AG04450 (cell line): Measurements from ENCODE around the gene HLA-DOB. TPM values are rescaled to one million over a fixed set of nuclear protein-coding genes. Genes with fewer than 3 reads are reported as not detected.

ENCODE experiments used
- CTCF ChIA-PET: fragments of 300-600, 350-600 bp; formaldehyde crosslinking; extraction: SDS; loops from one replicate; lab custom pipeline; 2022; ENCODE audit warnings: antibody characterized with exemption, inconsistent platforms; lab: Charles Lee
- POLR2A ChIA-PET: fragments of 350-600 bp; formaldehyde crosslinking; extraction: SDS; loops from one replicate; lab custom pipeline; 2021; ENCODE audit warnings: antibody characterized with exemption, inconsistent platforms; lab: Yijun Ruan, JAX
- DNase-seq: peaks from one replicate; pipeline ENCODE4 v3.0.0-alpha.2; 2011; ENCODE audit warnings: low read depth, low spot score
- H3K27ac ChIP-seq: one replicate; pipeline ENCODE4 v1.5.1; 2012; ENCODE audit warnings: low read depth, low read length, control low read depth
- H3K27me3 ChIP-seq: one replicate; pipeline ENCODE4 v1.6.0; 2012; ENCODE audit warnings: low read length; ENCODE audit not compliant: control insufficient read depth, insufficient read depth
- H3K4me3 ChIP-seq: 2 replicates; pipeline ENCODE4 v1.5.1; 2011; ENCODE audit warnings: mild to moderate bottlenecking, low read depth, low read length, control low read depth
- H3K9me3 ChIP-seq: 2 replicates; pipeline ENCODE4 v1.5.1; 2012; ENCODE audit warnings: low read length; ENCODE audit not compliant: control insufficient read depth, insufficient read depth
- CTCF ChIP-seq: IDR thresholded peaks from 2 replicates; pipeline ENCODE4 v1.5.1; 2011; ENCODE audit warnings: low read depth, low read length, control low read depth, inconsistent platforms
- polyA plus RNA-seq: library from polyadenylated mRNA; depleted of rRNA; stranded (reverse); fragments of >200 nt; gene quantifications from 2 replicates; pipeline ENCODE4 v1.2.3, GENCODE V29; 2011

The HLA-DOB gene
- polyA plus RNA-seq, 1 experiment = not detected

DNA sequence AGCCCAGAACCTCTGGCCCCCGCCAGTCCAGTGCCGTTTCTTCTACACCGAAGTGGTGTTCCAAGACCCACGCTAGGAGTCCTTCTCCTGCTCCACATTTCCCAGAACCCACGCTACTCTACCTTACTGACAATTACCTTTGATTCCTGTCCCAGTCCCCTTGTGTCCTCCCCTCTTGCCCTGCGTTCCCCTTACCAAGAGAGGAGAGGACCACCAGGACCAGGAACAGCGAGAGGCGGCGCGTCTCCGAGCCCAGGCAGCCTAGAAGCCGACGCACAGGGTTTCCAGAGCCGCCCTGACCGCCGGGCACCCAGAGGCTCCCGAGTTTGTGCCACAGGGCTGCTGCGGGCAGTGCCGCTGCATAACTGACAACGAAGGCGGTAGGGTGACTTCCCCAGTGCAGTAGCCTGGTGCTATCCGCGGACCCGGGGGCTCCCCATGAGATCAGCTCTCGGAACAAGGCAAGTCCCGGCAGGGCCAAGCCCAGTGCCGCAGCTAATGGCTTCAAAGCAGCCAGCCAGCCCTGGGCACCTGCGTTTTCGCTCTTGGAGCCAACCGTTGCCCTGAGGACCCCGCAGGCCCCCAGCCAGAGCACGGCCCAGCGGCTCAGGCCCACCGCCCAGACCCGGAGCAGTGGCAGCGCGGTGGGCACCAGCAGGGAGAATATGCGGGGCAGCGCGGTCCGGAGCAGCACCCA, 36.2 kb upstream of the HLA-DOB start:
- Histone ChIP-seq H3K4me3 (peak overlapping the region; percentile 86), H3K9me3 (peaks cover 7% of the 10 kb centered on the region; the same call in 1 of the 2 replicates), H3K27ac (peak overlapping the region; percentile 93), H3K27me3 (peaks cover 2% of the 10 kb centered on the region)
- no peak for DNase-seq
- ChIA-PET POLR2A (interaction anchor here (1.0 to 2.3 kb wide), 3 partner anchors 8 to 118 kb away, joined by 7 to 27 read pairs (median 8); partner anchors contain the start of gene TAP2), CTCF (interaction anchor here (0.6 to 8.0 kb wide), 13 partner anchors 8 to 395 kb away, joined by 3 to 153 read pairs (median 4); partner anchors contain the start of genes PSMB8 and TAP2)
- TF ChIP-seq CTCF = no peak

DNA sequence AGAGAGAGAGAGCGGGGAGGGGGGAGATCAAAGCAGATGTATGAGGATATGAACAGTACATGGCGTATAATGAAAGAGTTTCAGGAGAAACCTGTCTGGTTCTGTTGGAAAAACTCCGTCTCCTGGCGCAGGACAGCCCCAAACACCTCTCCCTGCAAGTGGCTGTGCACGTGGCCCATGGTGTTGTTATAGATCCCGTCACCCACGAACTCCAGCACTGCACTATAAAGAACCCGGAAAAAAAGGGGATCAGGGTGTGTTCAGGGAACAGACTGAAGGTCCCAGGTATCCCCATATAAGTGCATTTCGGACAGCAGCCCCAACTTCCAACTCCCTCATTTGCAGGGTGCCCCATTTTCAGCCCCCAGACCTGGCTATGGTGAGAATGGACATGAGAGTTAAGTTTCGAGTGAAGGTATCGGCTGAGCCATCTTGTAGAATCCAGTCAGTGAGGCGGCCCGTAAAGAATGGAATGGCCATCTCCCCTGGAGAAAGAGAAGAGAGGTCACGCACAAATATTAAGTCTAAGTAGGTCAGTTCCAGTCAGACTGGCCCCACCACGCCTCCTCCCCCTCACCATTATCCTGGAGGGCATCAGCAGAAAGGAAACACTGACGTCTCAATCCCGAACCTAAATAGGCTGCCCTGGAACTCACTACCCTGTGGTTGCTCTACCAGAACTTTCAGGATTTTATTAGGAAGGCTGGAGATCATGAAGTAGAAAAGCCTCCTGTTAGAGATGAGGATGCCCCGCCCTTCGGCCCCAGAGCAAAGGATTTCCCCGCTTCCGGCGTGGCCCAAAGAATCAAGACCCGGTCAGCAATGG, 35.4 kb upstream of the HLA-DOB start:
- H3K27me3 ChIP-seq = peaks cover 2% of the 10 kb centered on the region
- H3K9me3 ChIP-seq = peaks cover 7% of the 10 kb centered on the region; the same call in 1 of the 2 replicates
- CTCF ChIA-PET = interaction anchor here (1.1 to 8.0 kb wide), 5 partner anchors 13 to 42 kb away, joined by 5 to 153 read pairs (median 61); partner anchors contain the start of gene TAP2
- no peak for TF ChIP-seq CTCF
- peak overlapping the region; percentile 93 for H3K27ac ChIP-seq
- POLR2A ChIA-PET = interaction anchor here (1.4 to 2.3 kb wide), 2 partner anchors 14 to 119 kb away, joined by 8 to 27 read pairs; partner anchors contain the start of gene TAP2
- no peak for DNase-seq
- H3K4me3 ChIP-seq = peak overlapping the region; percentile 86

- Histone ChIP-seq H3K9me3 (peaks cover 7% of the 10 kb centered on the region; the same call in 1 of the 2 replicates), H3K27me3 (peaks cover 2% of the 10 kb centered on the region), H3K27ac (no peak overlapping the region), H3K4me3 (no peak overlapping the region)
- TF ChIP-seq CTCF = no peak
- POLR2A ChIA-PET = no interaction called here
- DNase-seq = no peak
- CTCF ChIA-PET = interaction anchor here (0.6 to 3.4 kb wide), 6 partner anchors 10 to 543 kb away, joined by 3 to 61 read pairs (median 4); partner anchors contain the start of gene TAP2
These were observed 34.2 kb upstream of the HLA-DOB start for GRCh38 chr6:32851025-32851424.

DNA sequence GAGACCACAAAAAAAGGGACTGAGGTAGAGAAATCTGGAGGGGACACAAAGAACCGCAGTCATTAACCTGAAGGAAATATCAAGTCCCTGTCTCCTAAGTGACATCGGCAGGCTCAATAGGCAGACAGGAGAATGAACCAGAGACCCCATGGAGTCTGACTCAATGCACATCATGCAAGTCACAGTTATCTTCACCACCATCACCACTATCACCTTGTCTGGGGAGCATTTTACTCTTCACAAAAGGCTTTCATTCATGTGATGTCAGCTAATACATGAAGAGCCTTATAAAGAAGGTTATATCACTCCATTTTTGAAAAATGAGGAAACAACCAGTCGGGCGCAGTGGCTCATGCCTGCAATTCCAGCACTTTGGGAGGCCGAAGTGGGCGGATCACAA, 32.3 kb upstream of the HLA-DOB start:
- Histone ChIP-seq H3K9me3 (peaks cover 7% of the 10 kb centered on the region; the same call in 1 of the 2 replicates), H3K27me3 (no peaks in the 10 kb centered on the region), H3K4me3 (no peak overlapping the region), H3K27ac (no peak overlapping the region)
- TF ChIP-seq CTCF = no peak
- ChIA-PET POLR2A (no interaction called here), CTCF (interaction anchor here (1.2 to 3.4 kb wide), 3 partner anchors 10 to 136 kb away, joined by 4 to 61 read pairs (median 5); partner anchors contain the start of gene TAP2)
- no peak for DNase-seq
